ENCODE data around the gene YWHAG. TPM values are rescaled to one million over a fixed set of nuclear protein-coding genes. Genes with fewer than 3 reads are reported as not detected.
"Not testable (repeated sequence)": the region's sequence is repeated elsewhere in the genome, so short reads cannot be mapped to it uniquely, and the experiment has no call there.

YWHAG gene
- 87.8 TPM for polyA plus RNA-seq (2012; ENCODE audit: insufficient read depth, insufficient read length)

- H3K4me3 ChIP-seq (ENCODE audit: low read length): peak within 1 kb of the TSS; percentile 95
- DNase-seq (ENCODE audit: low read depth, low spot score): no peak
These were observed at the start of gene YWHAG for GRCh38 chr7:76358481-76359110. TSS of gene YWHAG (minus strand) at chr7:76358991. CDS start at chr7:76358808, 183 bp downstream.

DNA sequence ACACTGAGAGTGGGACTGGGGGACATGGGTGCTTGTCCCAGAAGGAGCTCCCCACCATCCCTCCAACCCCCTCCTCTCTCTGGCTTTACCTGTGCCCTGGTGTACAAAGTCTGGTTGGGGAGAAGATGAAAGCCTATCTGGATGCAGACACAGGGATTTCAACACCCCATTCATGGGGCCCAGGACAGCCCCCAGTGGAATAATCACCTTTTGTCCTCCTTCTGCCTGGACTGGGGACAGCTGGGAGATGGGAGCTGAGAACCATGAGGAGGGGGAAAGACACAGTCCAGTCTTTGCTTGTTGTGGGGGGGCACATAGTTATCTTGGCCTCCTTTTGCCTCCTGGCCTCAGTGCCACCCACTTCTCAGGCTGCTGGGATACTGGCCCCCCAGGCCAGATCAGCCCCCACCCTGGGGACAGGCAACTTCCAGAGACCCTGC is 49.4 kb upstream of the YWHAG start:
- no peak overlapping the region for H3K4me3 ChIP-seq (ENCODE audit: low read length)
- no peak for DNase-seq (ENCODE audit: low read depth, low spot score)

GRCh38 chr7:76407718-76408117 is 48.9 kb upstream of the YWHAG start:
- no peak for DNase-seq (ENCODE audit: low read depth, low spot score)
- no peak overlapping the region for H3K4me3 ChIP-seq (ENCODE audit: low read length)

GRCh38 chr7:76405738-76406137 is 46.9 kb upstream of the YWHAG start:
- no peak for DNase-seq (ENCODE audit: low read depth, low spot score)
- no peak overlapping the region for H3K4me3 ChIP-seq (ENCODE audit: low read length)

DNA sequence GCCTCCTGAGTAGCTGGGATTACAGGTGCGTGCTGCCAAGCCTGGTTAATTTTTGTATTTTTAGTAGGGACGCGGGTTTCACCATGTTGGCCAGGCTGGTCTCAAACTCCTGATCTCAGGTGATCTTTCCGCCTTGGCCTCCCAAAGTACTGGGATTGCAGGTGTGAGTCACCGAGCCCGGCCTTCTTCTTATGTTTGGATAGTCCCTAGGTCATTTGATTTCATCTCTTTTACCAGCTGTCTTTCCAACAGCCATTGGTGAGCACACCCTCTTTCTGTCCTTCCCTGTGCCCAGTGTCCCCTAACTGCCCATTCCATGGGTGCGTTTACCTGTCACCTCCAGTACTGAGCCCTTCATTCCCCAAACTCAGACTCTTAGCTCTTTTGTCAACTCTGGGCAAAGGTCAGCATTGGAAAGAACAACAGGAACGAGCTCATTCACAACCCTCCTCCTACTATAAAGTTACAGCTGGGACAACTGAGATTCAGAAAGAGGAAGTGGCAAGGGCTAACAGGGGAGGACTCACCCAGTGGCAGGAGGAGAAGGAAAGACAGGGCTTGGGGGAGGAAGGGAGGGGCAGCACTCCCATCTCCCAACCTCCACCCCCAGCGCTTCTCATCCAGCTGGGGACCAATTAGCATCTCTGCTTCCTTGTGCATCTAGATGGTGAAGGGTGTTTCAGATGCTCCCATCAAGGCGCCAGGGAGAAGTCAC is 45.1 kb upstream of the YWHAG start:
- no peak for DNase-seq (ENCODE audit: low read depth, low spot score)

GRCh38 chr7:76403097-76403496 is 44.3 kb upstream of the YWHAG start:
- not testable (repeated sequence) for H3K4me3 ChIP-seq (ENCODE audit: low read length); DNase-seq (ENCODE audit: low read depth, low spot score)

More for the DNA sequence above, 45.1 kb upstream of the YWHAG start:
- H3K4me3 ChIP-seq (ENCODE audit: low read length): no peak overlapping the region

GRCh38 chr7:76400248-76400647 is 41.5 kb upstream of the YWHAG start:
- no peak overlapping the region for H3K4me3 ChIP-seq (ENCODE audit: low read length)
- DNase-seq (ENCODE audit: low read depth, low spot score): no peak

DNA sequence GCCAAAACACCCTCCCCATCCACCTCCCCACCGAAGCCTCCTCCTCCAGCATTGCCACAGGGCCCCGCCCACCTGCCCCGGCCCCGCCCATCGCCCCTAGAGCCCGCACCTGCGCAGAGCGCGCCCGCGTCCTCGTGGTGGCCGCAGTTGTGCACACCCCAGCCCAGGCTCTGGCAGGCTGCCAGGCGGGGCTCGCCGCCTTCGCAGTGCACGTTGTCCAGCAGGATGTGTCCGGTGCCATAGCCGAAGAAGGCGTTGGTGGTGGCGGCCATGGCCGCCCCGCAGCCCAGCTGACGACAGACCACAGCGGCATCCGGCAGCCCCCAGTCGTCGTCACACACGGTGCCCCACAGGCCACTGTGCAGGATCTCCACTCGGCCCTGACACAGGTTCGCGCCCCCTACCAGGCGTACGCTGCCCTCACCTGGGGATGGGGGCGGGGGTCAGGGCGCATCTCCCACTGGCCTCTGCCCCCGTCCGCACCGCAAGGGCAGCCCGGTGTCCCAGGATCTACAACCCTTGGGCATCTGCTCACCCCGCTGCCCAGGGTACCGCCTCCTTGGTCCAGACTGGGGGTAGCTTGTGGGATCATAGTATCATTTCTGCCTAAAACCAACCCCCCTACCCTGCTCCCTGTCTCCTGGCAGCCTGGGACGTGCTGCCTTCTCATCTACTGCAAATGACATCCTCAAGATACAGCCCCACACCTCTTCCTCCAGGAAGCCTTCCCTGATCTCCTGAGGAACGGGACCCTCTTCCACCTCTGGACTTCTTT is 38.8 kb upstream of the YWHAG start:
- peak; percentile 55 for DNase-seq (ENCODE audit: low read depth, low spot score)
- H3K4me3 ChIP-seq (ENCODE audit: low read length): peak overlapping the region; percentile 58

- no peak for DNase-seq (ENCODE audit: low read depth, low spot score)
- H3K4me3 ChIP-seq (ENCODE audit: low read length): peak overlapping the region; percentile 58
These were observed 38.1 kb upstream of the YWHAG start for GRCh38 chr7:76396864-76397263.

- no peak overlapping the region for H3K4me3 ChIP-seq (ENCODE audit: low read length)
- no peak for DNase-seq (ENCODE audit: low read depth, low spot score)
These were observed 37.4 kb upstream of the YWHAG start for GRCh38 chr7:76395965-76396726.

GRCh38 chr7:76395605-76395964 is 36.8 kb upstream of the YWHAG start:
- DNase-seq (ENCODE audit: low read depth, low spot score); H3K4me3 ChIP-seq (ENCODE audit: low read length): not testable (repeated sequence)

DNA sequence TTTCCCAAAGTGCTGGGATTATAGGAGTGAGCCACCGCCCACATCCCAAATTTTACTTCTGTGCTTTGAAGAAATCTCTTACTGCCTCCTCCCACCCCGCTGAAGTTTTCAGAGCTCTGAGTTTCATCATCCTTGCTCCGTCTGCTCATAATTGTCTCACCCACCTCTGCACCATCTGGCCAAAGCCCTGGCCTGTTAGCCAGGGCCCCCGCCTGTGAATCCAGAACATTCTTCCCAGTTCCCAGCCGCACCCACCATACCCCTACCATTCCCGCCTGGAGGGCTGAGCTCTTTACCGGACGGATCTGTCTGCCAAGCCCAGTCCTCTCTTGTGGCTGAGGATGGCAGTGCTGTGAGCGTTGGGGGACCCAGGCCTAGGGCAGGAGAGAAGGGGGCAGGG is 36.2 kb upstream of the YWHAG start:
- H3K4me3 ChIP-seq (ENCODE audit: low read length): no peak overlapping the region
- DNase-seq (ENCODE audit: low read depth, low spot score): no peak

DNA sequence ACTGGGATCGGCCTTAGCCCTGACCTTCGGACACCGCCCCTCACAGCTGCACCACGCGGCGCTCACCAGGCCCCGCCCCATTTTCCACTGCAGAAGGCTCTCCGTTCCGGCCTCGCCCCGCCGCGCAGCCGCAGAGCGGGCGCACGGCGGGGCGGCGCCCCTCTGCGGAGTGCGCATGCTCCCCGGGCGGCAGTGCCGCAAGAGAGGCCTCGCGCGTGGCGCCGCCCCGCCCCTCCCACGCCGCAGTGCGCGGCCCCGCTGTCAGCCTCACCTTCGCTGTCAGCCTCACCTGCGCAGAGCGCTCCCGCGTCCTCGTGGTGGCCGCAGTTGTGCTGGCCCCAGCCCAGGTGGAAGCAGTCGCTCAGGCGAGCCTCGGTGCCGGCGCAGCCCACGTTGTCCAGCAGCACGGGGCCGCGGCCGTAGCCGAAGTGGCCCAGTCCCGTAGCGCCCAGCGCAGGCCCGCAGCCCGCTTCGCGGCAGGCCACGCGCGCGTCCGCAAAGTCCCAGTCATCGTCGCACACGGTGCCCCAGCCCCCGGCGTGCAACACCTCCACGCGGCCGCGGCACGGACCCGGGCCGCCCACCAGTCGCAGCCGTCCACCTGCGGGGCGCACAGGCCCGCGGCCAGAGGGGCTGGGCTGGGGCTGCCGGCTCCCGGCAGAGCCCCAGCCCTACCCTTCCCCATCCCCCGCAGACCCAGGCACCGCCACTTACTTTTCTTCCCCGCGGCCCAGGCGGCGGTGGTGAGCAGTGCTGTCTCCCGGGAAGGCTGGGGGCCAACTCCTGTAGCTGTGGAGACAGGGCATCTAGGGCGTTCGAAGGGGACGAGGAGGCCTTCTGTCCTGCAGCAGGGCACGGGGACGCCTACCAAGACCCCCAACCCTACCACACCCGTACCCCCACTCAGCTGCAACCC is 34.6 kb upstream of the YWHAG start:
- DNase-seq (ENCODE audit: low read depth, low spot score): peak; percentile 75
- H3K4me3 ChIP-seq (ENCODE audit: low read length): peak overlapping the region; percentile 69

- DNase-seq (ENCODE audit: low read depth, low spot score): no peak
- peak overlapping the region; percentile 69 for H3K4me3 ChIP-seq (ENCODE audit: low read length)
These were observed 33.8 kb upstream of the YWHAG start for GRCh38 chr7:76392531-76393115.

- no peak overlapping the region for H3K4me3 ChIP-seq (ENCODE audit: low read length)
- no peak for DNase-seq (ENCODE audit: low read depth, low spot score)
These were observed 31.3 kb upstream of the YWHAG start for GRCh38 chr7:76390092-76390491.

DNA sequence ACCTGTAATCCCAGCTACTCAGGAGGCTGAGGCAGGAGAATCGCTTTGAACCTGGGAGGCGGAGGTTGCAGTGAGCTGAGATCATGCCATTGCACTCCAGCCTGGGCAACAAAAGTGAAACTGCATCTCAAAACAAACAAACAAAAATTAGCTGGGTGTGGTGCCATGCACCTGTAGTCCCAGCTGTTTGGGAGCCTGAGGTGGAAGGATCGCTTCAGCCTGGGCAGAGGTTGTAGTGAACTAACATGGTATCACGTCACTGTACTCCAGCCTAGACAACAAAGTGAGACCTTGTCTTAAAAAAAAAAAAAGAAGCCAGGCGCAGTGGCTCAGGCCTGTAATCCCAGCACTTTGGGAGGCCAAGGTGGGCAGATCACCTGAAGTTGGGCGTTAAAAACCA is 29.0 kb upstream of the YWHAG start:
- not testable (repeated sequence) for DNase-seq (ENCODE audit: low read depth, low spot score); H3K4me3 ChIP-seq (ENCODE audit: low read length)

DNA sequence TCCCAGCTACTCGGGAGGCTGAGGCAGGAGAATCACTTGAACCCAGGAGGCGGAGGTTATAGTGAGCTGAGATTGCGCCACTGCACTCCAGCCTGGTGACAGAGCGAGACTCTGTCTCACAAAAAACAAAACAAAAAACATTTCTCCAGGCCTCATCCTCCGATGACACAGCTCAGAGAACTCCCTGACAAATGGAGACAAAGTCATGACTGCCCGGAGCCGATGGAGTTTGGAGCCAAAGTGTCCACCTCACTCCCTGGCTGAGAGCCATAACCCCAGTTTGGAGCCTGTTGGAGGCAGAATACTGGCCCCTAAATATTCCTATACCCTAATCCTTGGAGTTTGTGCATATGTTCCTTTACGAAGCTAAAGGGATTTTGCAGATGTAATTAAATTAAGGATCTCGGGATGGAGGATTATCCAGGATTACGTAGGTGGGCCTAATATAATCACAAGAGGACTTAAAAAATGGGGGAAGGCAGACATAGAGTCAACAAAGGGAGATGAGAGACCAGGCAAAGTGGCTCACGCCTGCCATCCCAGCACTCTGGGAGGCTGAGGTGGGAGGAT is 28.0 kb upstream of the YWHAG start:
- no peak for DNase-seq (ENCODE audit: low read depth, low spot score)

More for the DNA sequence above, 28.0 kb upstream of the YWHAG start:
- H3K4me3 ChIP-seq (ENCODE audit: low read length): no peak overlapping the region

All from Jurkat, Clone E6-1 (cell line).